IMR-90 (cell line): ENCODE results near the gene SPACDR. TPM values are rescaled to one million over a fixed set of nuclear protein-coding genes. Genes with fewer than 3 reads are reported as not detected.

Source experiments
- ATAC-seq: fragments of 200-7000 bp; cut with Tn5 transposase; 2 replicates; pipeline ENCODE4 v1.9.1; 2020; ENCODE audit warnings: low read depth, mild to moderate bottlenecking, moderate library complexity
- BruUV-seq: library from RNA; stranded (reverse); fragments of 400-500 nt; replicated peaks from 2 replicates; lab custom pipeline; 2021; lab: Mats Ljungman, UMichigan
- CTCF ChIA-PET: fragments of 300-600 bp; formaldehyde crosslinking; extraction: SDS; loops from one replicate; lab custom pipeline; 2021; ENCODE audit warnings: antibody characterized with exemption; lab: Yijun Ruan, JAX
- POLR2A ChIA-PET: fragments of 300-600 bp; sonication (Branson Sonifier 250); formaldehyde crosslinking; loops from one replicate; lab custom pipeline; 2022; ENCODE audit warnings: antibody characterized with exemption; ENCODE audit not compliant: unreplicated experiment; lab: Charles Lee
- DNase-seq: peaks from one replicate; pipeline ENCODE4 v3.0.0; 2013
- H2AFZ ChIP-seq: replicated peaks from 2 replicates; pipeline ENCODE3; 2013; ENCODE audit warnings: low read length, mild to moderate bottlenecking; ENCODE audit not compliant: poor library complexity
- H2AK5ac ChIP-seq: 2 replicates; pipeline ENCODE4 v1.6.1; 2013; ENCODE audit warnings: low read depth, low read length, inconsistent platforms
- H2AK9ac ChIP-seq: replicated peaks from 2 replicates; pipeline ENCODE3; 2013; ENCODE audit warnings: mild to moderate bottlenecking, low read depth, low read length, moderate library complexity; ENCODE audit not compliant: poor library complexity
- H2BK120ac ChIP-seq: 2 replicates; pipeline ENCODE4 v1.6.1; 2013; ENCODE audit warnings: low read depth, low read length, inconsistent platforms
- H2BK15ac ChIP-seq: 3 replicates; pipeline ENCODE4 v1.6.1; 2013; ENCODE audit warnings: low read depth, low read length, inconsistent platforms
- H2BK20ac ChIP-seq: 2 replicates; pipeline ENCODE4 v1.6.1; 2013; ENCODE audit warnings: low read depth, mild to moderate bottlenecking, inconsistent platforms, low read length, moderate library complexity
- H2BK5ac ChIP-seq: 2 replicates; pipeline ENCODE4 v1.6.1; 2013; ENCODE audit warnings: mild to moderate bottlenecking, low read depth, low read length, inconsistent platforms; ENCODE audit not compliant: poor library complexity, severe bottlenecking
- H3K14ac ChIP-seq: replicated peaks from 2 replicates; pipeline ENCODE4 v1.6.1; 2013; ENCODE audit warnings: low read depth, low read length, inconsistent platforms
- H3K18ac ChIP-seq: 2 replicates; pipeline ENCODE4 v1.6.1; 2013; ENCODE audit warnings: low read depth, low read length, control low read depth
- H3K23ac ChIP-seq: 2 replicates; pipeline ENCODE4 v1.6.1; 2013; ENCODE audit warnings: low read depth, low read length, inconsistent platforms
- H3K27ac ChIP-seq: 2 replicates; pipeline ENCODE4 v1.5.1; 2013; ENCODE audit warnings: mild to moderate bottlenecking, control low read depth, low read length; ENCODE audit not compliant: insufficient read depth
- H3K27me3 ChIP-seq: 2 replicates; pipeline ENCODE4 v1.6.1; 2013; ENCODE audit warnings: low read length; ENCODE audit not compliant: control insufficient read depth, insufficient read depth
- H3K36me3 ChIP-seq: 2 replicates; pipeline ENCODE4 v1.6.1; 2013; ENCODE audit warnings: low read length, mixed read lengths; ENCODE audit not compliant: control insufficient read depth, insufficient read depth
- H3K4ac ChIP-seq: 2 replicates; pipeline ENCODE4 v1.6.1; 2013; ENCODE audit warnings: low read depth, low read length, inconsistent platforms
- H3K4me1 ChIP-seq: 2 replicates; pipeline ENCODE4 v1.6.1; 2013; ENCODE audit warnings: low read length, mixed read lengths; ENCODE audit not compliant: control insufficient read depth, insufficient read depth
- H3K4me2 ChIP-seq: 2 replicates; pipeline ENCODE4 v1.6.1; 2013; ENCODE audit warnings: low read depth, mild to moderate bottlenecking, control low read depth, low read length, moderate library complexity
- H3K4me3 ChIP-seq: 2 replicates; pipeline ENCODE4 v1.5.1; 2013; ENCODE audit warnings: low read depth, mild to moderate bottlenecking, control low read depth, low read length, moderate library complexity; ENCODE audit not compliant: insufficient read depth
- H3K56ac ChIP-seq: 2 replicates; pipeline ENCODE4 v1.6.1; 2013; ENCODE audit warnings: low read length, inconsistent platforms; ENCODE audit not compliant: insufficient read depth; ENCODE audit errors: extremely low read depth
- H3K79me1 ChIP-seq, 2 experiments: 2 replicates each; pipeline ENCODE4 v1.6.1; 2013; ENCODE audit warnings: low read length in 2 of 2, inconsistent platforms in 1 of 2, low read depth in 1 of 2
- H3K9ac ChIP-seq: 2 replicates; pipeline ENCODE4 v1.6.1; 2013; ENCODE audit warnings: low read depth, low read length, control low read depth
- H3K9me1 ChIP-seq: 2 replicates; pipeline ENCODE4 v1.6.1; 2013; ENCODE audit warnings: low read length, inconsistent platforms; ENCODE audit not compliant: insufficient read depth
- H3K9me3 ChIP-seq: 2 replicates; pipeline ENCODE4 v1.6.1; 2013; ENCODE audit warnings: low read length; ENCODE audit not compliant: control insufficient read depth, insufficient read depth
- H4K20me1 ChIP-seq: 2 replicates; pipeline ENCODE4 v1.6.1; 2013; ENCODE audit warnings: low read length, inconsistent platforms; ENCODE audit not compliant: insufficient read depth
- H4K5ac ChIP-seq: 2 replicates; pipeline ENCODE4 v1.6.1; 2013; ENCODE audit warnings: mild to moderate bottlenecking, low read depth, low read length, control low read depth
- H4K8ac ChIP-seq, 2 experiments: 2 replicates each; pipeline ENCODE4 v1.6.1; 2013; ENCODE audit warnings: low read depth in 2 of 2, low read length in 2 of 2, control low read depth in 1 of 2, inconsistent platforms in 1 of 2
- H4K91ac ChIP-seq: 2 replicates; pipeline ENCODE4 v1.6.1; 2013; ENCODE audit warnings: low read depth, low read length, inconsistent platforms; ENCODE audit not compliant: insufficient read depth
- CHD1 ChIP-seq: IDR thresholded peaks from 2 replicates; pipeline ENCODE4 v1.6.1; 2012; ENCODE audit warnings: low read depth, low read length, improper control_type of control experiment
- FOS ChIP-seq: fragments of 150-350 bp; IDR thresholded peaks from 2 replicates; pipeline ENCODE4 v1.6.1; 2016; ENCODE audit warnings: low read depth, low read length
- MAFK ChIP-seq: IDR thresholded peaks from 2 replicates; pipeline ENCODE4 v1.6.1; 2012; ENCODE audit warnings: low read depth, low read length, improper control_type of control experiment
- MAZ ChIP-seq: IDR thresholded peaks from 2 replicates; pipeline ENCODE4 v1.6.1; 2012; ENCODE audit warnings: low read depth, mild to moderate bottlenecking, low read length, improper control_type of control experiment, moderate library complexity, borderline replicate concordance
- RCOR1 ChIP-seq: IDR thresholded peaks from 2 replicates; pipeline ENCODE4 v1.6.1; 2012; ENCODE audit warnings: mild to moderate bottlenecking, low read length, improper control_type of control experiment; ENCODE audit not compliant: insufficient replicate concordance
- WGBS, 2 experiments: methylation state at CpG; one replicate each; pipeline versions ENCODE4 v1.1.5 to v1.1.7; 2013; ENCODE audit warnings: missing lambda C conversion rate in 2 of 2; ENCODE audit not compliant: insufficient read length in 1 of 2; ENCODE audit errors: extremely low coverage in 2 of 2; 5-methylcytosine and 5-hydroxymethylcytosine counted together
- dilution Hi-C: fragments of 300-500 bp; cut with HindIII; formaldehyde crosslinking; loops from one replicate; pipeline ENCODE4 v1.14.3; 2018; ENCODE audit warnings: low sequenced_read_pairs; ENCODE audit not compliant: unreplicated experiment
- in situ Hi-C: fragments of 300-500 bp; cut with MboI; formaldehyde crosslinking; loops from 3 replicates; pipeline ENCODE4 v1.14.3; 2019; ENCODE audit warnings: low sequenced_read_pairs, inconsistent platforms, mixed read lengths
- intact Hi-C: fragments of 100-400 bp; cut with micrococcal nuclease; formaldehyde crosslinking; loops from 2 replicates; pipeline ENCODE4 v1.10.0; 2022
- polyA plus RNA-seq, 3 experiments: library from polyadenylated mRNA; depleted of rRNA; stranded (reverse); fragments of >200 nt; gene quantifications; 2 replicates each; pipeline ENCODE4 v1.2.3, GENCODE V29; 2012; ENCODE audit warnings: low replicate concordance in 1 of 3
- total RNA-seq: library from RNA; depleted of rRNA; stranded (reverse); fragments of >200 nt; gene quantifications from 2 replicates; pipeline ENCODE4 v1.2.3, GENCODE V29; 2012
- TF ChIP-seq, protein P1 (sequence below): fragments of 150-350 bp; IDR thresholded peaks from 2 replicates; pipeline ENCODE4 v1.6.1; 2016; ENCODE audit warnings: low read depth, mild to moderate bottlenecking, low read length, moderate library complexity, borderline replicate concordance

Gene SPACDR
- total and polyA plus RNA-seq, 2 of the 4 experiments (the other 2 are of a cell fraction) = 0.54 to 2.1 TPM

DNA sequence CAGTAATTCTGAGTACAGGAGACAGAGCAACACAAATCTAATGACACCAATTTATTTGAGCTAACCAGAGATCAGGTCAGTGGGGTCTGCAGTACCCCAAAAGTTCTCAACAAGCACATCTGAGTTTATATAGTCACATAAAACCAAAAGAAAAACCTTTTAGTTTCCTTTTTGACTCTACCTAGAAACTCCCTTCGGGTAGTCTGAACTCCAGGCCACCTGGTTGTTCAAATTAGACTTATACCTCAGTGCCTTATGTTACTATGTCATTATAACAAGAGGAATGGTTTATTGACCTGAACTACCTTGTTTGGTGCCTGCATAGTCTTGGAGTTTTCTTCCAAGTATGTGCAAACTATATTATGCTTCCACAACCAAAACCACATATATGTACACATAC, 50.2 kb downstream of the SPACDR start:
- ChIA-PET POLR2A (no interaction called here), CTCF (no interaction called here)
- intact Hi-C loops (no loop called here), in situ Hi-C loops (no loop called here), dilution Hi-C loops (no loop called here)
- DNase-seq = no peak
- H2BK5ac ChIP-seq = no peak overlapping the region
- no peak overlapping the region for H3K56ac ChIP-seq
- no peak for ATAC-seq
- no peak overlapping the region for H2BK120ac ChIP-seq
- no peaks in the 10 kb centered on the region; the same call in 1 of the 2 replicates for H3K4me1 ChIP-seq
- no peak overlapping the region for H3K4ac ChIP-seq
- H3K9me1 ChIP-seq = no peaks in the 10 kb centered on the region
- H2BK20ac ChIP-seq = no peak overlapping the region
- H3K27me3 ChIP-seq = peaks cover 25% of the 10 kb centered on the region
- H3K4me3 ChIP-seq = no peak overlapping the region
- no peak overlapping the region for H3K14ac ChIP-seq
- no peak overlapping the region for H4K8ac ChIP-seq
- no peaks in the 10 kb centered on the region for H3K9me3 ChIP-seq
- H4K5ac ChIP-seq = no peak overlapping the region
- TF ChIP-seq, protein P1, sequence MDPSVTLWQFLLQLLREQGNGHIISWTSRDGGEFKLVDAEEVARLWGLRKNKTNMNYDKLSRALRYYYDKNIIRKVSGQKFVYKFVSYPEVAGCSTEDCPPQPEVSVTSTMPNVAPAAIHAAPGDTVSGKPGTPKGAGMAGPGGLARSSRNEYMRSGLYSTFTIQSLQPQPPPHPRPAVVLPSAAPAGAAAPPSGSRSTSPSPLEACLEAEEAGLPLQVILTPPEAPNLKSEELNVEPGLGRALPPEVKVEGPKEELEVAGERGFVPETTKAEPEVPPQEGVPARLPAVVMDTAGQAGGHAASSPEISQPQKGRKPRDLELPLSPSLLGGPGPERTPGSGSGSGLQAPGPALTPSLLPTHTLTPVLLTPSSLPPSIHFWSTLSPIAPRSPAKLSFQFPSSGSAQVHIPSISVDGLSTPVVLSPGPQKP = no peak
- TF ChIP-seq CHD1 (no peak), MAZ (no peak), RCOR1 (no peak), MAFK (no peak), FOS (no peak)
- no peak overlapping the region for H4K91ac ChIP-seq
- H3K79me1 ChIP-seq = no peaks in the 10 kb centered on the region
- no peak overlapping the region for H2AK5ac ChIP-seq
- no peak overlapping the region for H2BK15ac ChIP-seq
- H3K4me2 ChIP-seq = no peak overlapping the region
- H3K9ac ChIP-seq = no peak overlapping the region
- H3K27ac ChIP-seq = no peak overlapping the region
- H3K18ac ChIP-seq = no peak overlapping the region
- H4K20me1 ChIP-seq = no peaks in the 10 kb centered on the region
- WGBS, 2 experiments = no CpG with 5 or more reads among the region's 1 CpG
- H2AK9ac ChIP-seq = no peak overlapping the region
- H3K23ac ChIP-seq = no peak overlapping the region
- BruUV-seq = no TSS peak
- H3K36me3 ChIP-seq = no peaks in the 10 kb centered on the region
- no peak overlapping the region for H2AFZ ChIP-seq
